CD4-positive, alpha-beta T cell (primary cell): ENCODE measurements around the gene CFAP61. TPM values are rescaled to one million over a fixed set of nuclear protein-coding genes. Genes with fewer than 3 reads are reported as not detected.

Experiments used
- ATAC-seq: fragments of 200-7000 bp; cut with Tn5 transposase; one replicate; pipeline ENCODE4 v1.10.0; 2022; ENCODE audit warnings: mild to moderate bottlenecking; ENCODE audit not compliant: poor library complexity
- CTCF ChIA-PET: fragments of 350-600 bp; sonication (Branson Sonifier 250); formaldehyde crosslinking; loops from one replicate; lab custom pipeline; 2021; ENCODE audit warnings: antibody characterized with exemption, inconsistent platforms; lab: Charles Lee
- POLR2A ChIA-PET: fragments of 350-600 bp; sonication (Branson Sonifier 250); formaldehyde crosslinking; loops from one replicate; lab custom pipeline; 2021; ENCODE audit warnings: antibody characterized with exemption, inconsistent platforms; lab: Charles Lee
- DNase-seq, 14 experiments: peaks; one replicate each; pipeline ENCODE4 v3.0.0-alpha.2; 2013 to 2020; ENCODE audit warnings: mixed read lengths in 2 of 14
- H3K27ac ChIP-seq, 2 donors: one replicate each; pipeline versions ENCODE4 v1.5.1 to v1.7.0; 2013; ENCODE audit warnings: low read length in 2 of 2, low read depth in 1 of 2, mild to moderate bottlenecking in 1 of 2
- H3K27me3 ChIP-seq, 2 experiments: 1 replicate in 1 of 2; 2 replicates in 1 of 2; pipeline versions ENCODE4 v1.6.1 to v1.7.0; 2013; ENCODE audit warnings: low read length in 2 of 2, control low read depth in 1 of 2, mild to moderate bottlenecking in 1 of 2, moderate library complexity in 1 of 2; ENCODE audit not compliant: insufficient read depth in 2 of 2, control insufficient read depth in 1 of 2
- H3K36me3 ChIP-seq: one replicate; pipeline ENCODE4 v1.6.1; 2013; ENCODE audit warnings: low read length, control low read depth; ENCODE audit not compliant: insufficient read depth
- H3K4me1 ChIP-seq: one replicate; pipeline ENCODE4 v1.6.1; 2013; ENCODE audit warnings: low read length, control low read depth; ENCODE audit not compliant: insufficient read depth
- H3K4me3 ChIP-seq: one replicate; pipeline ENCODE4 v1.5.1; 2013; ENCODE audit warnings: mild to moderate bottlenecking, low read length, moderate library complexity
- H3K9me3 ChIP-seq, 2 experiments: 1 replicate in 1 of 2; 2 replicates in 1 of 2; pipeline versions ENCODE4 v1.6.1 to v1.7.0; 2013; ENCODE audit warnings: low read length in 2 of 2, mild to moderate bottlenecking in 2 of 2, control low read depth in 1 of 2, moderate library complexity in 1 of 2; ENCODE audit not compliant: control insufficient read depth in 1 of 2, insufficient read depth in 1 of 2
- H3K27ac Mint-ChIP-seq: one replicate; pipeline ENCODE4 v1.8.0; 2020; ENCODE audit warnings: mixed read lengths
- H3K27me3 Mint-ChIP-seq: one replicate; pipeline ENCODE4 v1.8.0; 2021; ENCODE audit warnings: mixed read lengths
- H3K36me3 Mint-ChIP-seq: one replicate; pipeline ENCODE4 v1.8.0; 2021; ENCODE audit warnings: low read depth, mixed read lengths
- H3K4me1 Mint-ChIP-seq: one replicate; pipeline ENCODE4 v1.8.0; 2021; ENCODE audit warnings: low read depth, mixed read lengths
- H3K4me3 Mint-ChIP-seq: one replicate; pipeline ENCODE4 v1.8.0; 2020; ENCODE audit warnings: mild to moderate bottlenecking, mixed read lengths
- H3K9me3 Mint-ChIP-seq: one replicate; pipeline ENCODE4 v1.8.0; 2020; ENCODE audit warnings: mixed read lengths
- intact Hi-C, 2 experiments: fragments of 100-400 bp; cut with DNase I in 1 of 2; cut with micrococcal nuclease in 1 of 2; formaldehyde crosslinking; loops; one replicate each; pipeline versions ENCODE4 v1.15.1 to v1.9.0; 2023 to 2025; cut with DNase I, micrococcal nuclease
- total RNA-seq, 174 experiments: library from RNA in 2 of 174; stranded (reverse) in 2 of 174; gene quantifications; one replicate each; pipeline ENCODE4 v1.2.3 and lab custom pipeline; 2021 to 2026
- TF ChIP-seq, protein P1 (sequence below): fragments of 200-600 bp; IDR thresholded peaks from one replicate; pipeline ENCODE4 v1.8.0; 2022; ENCODE audit warnings: antibody characterized with exemption, mild to moderate bottlenecking

Gene CFAP61
- total RNA-seq, 2 experiments from 2014 or later: not detected

- ChIA-PET CTCF (no interaction called here), POLR2A (no interaction called here)
- Mint-ChIP-seq H3K4me1 (no peaks in the 10 kb centered on the region), H3K4me3 (no peak overlapping the region), H3K27ac (no peak overlapping the region), H3K36me3 (no peaks in the 10 kb centered on the region), H3K27me3 (peaks cover 13% of the 10 kb centered on the region), H3K9me3 (no peaks in the 10 kb centered on the region)
- intact Hi-C loops: no loop called here
- TF ChIP-seq, protein P1, sequence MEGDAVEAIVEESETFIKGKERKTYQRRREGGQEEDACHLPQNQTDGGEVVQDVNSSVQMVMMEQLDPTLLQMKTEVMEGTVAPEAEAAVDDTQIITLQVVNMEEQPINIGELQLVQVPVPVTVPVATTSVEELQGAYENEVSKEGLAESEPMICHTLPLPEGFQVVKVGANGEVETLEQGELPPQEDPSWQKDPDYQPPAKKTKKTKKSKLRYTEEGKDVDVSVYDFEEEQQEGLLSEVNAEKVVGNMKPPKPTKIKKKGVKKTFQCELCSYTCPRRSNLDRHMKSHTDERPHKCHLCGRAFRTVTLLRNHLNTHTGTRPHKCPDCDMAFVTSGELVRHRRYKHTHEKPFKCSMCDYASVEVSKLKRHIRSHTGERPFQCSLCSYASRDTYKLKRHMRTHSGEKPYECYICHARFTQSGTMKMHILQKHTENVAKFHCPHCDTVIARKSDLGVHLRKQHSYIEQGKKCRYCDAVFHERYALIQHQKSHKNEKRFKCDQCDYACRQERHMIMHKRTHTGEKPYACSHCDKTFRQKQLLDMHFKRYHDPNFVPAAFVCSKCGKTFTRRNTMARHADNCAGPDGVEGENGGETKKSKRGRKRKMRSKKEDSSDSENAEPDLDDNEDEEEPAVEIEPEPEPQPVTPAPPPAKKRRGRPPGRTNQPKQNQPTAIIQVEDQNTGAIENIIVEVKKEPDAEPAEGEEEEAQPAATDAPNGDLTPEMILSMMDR: no peak
- Histone ChIP-seq H3K27ac (no peak overlapping the region), H3K9me3 (peaks cover 0 to 7% of the 10 kb centered on the region in 2 experiments), H3K4me1 (no peaks in the 10 kb centered on the region), H3K4me3 (no peak overlapping the region), H3K36me3 (no peaks in the 10 kb centered on the region), H3K27me3 (peaks cover 4 to 5% of the 10 kb centered on the region in 2 experiments)
- ATAC-seq (no peak), DNase-seq (no peak)
Observed at GRCh38 chr20:20251836-20252235, 199.5 kb downstream of the CFAP61 start.

DNA sequence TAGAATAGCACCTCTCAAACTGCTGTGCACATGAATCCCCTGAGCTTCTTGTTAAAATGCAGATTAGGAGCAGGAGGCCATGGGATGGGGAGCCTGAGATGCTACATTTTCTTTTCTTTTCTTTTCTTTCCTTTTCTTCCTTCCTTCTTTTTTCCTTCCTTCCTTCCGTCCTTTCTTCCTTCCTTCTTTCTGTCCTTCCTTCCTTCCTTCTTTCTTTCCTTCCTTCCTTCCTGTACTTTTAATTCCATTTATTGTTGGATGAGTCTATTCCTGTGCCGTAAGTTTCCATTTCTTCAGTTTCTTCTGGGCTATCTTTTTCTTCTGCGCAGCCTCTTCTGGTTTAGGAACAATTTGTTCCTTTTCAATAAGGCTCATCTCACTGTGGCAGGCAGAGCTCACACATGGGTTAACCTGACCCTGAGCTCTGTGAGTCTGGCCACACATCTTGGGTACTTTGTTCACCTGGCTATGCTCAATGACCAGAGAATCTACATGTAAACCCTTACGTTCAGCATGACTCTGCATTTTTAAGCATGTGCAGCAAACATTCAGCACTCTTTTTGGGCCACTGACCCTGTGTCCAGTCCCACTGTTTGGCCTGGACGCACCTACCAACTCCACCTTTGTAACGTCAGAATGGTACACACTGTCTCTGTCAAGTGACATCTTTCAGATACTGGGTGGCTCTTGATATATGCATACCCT lies 200.9 kb downstream of the CFAP61 start:
- Mint-ChIP-seq H3K4me3 (no peak overlapping the region), H3K9me3 (no peaks in the 10 kb centered on the region), H3K27ac (no peak overlapping the region), H3K4me1 (no peaks in the 10 kb centered on the region), H3K27me3 (peaks cover 13% of the 10 kb centered on the region), H3K36me3 (no peaks in the 10 kb centered on the region)
- no peaks in the 10 kb centered on the region for H3K36me3 ChIP-seq
- intact Hi-C loops: no loop called here
- H3K4me1 ChIP-seq: no peaks in the 10 kb centered on the region
- ATAC-seq (no peak), DNase-seq (no peak)
- H3K27ac ChIP-seq: no peak overlapping the region
- TF ChIP-seq, protein P1: no peak
- H3K4me3 ChIP-seq: no peak overlapping the region
- peaks cover 0 to 3% of the 10 kb centered on the region in 2 experiments for H3K9me3 ChIP-seq
- peaks cover 4 to 5% of the 10 kb centered on the region in 2 experiments for H3K27me3 ChIP-seq
- POLR2A ChIA-PET: no interaction called here
- CTCF ChIA-PET: no interaction called here

- no peak overlapping the region for H3K27ac ChIP-seq
- Mint-ChIP-seq H3K4me1 (no peaks in the 10 kb centered on the region), H3K9me3 (no peaks in the 10 kb centered on the region), H3K27me3 (peaks cover 13% of the 10 kb centered on the region), H3K27ac (no peak overlapping the region), H3K4me3 (no peak overlapping the region), H3K36me3 (no peaks in the 10 kb centered on the region)
- no peaks in the 10 kb centered on the region for H3K36me3 ChIP-seq
- TF ChIP-seq, protein P1: no peak
- peaks cover 0 to 3% of the 10 kb centered on the region in 2 experiments for H3K9me3 ChIP-seq
- DNase-seq (no peak), ATAC-seq (no peak)
- ChIA-PET CTCF (no interaction called here), POLR2A (no interaction called here)
- no peak overlapping the region for H3K4me3 ChIP-seq
- H3K27me3 ChIP-seq: peaks cover 0 to 5% of the 10 kb centered on the region in 2 experiments
- intact Hi-C loops: no loop called here
- H3K4me1 ChIP-seq: no peaks in the 10 kb centered on the region
Observed at GRCh38 chr20:20253744-20254330, 201.5 kb downstream of the CFAP61 start.
